ENCODE results near the gene CAPN2.
A peak's percentile ranks its signal among the peaks of the same experiment; 100 is the strongest.

Gene CAPN2

GRCh38 chr1:223755432-223755792, 43.1 kb downstream of the CAPN2 start:
- DNase-seq (ENCODE audit: insufficient read length, low spot score): no peak
- no peak for FAIRE-seq

GRCh38 chr1:223755992-223756775, 43.8 kb downstream of the CAPN2 start:
- no peak for FAIRE-seq
- no peak for DNase-seq (ENCODE audit: insufficient read length, low spot score)

GRCh38 chr1:223756806-223757700, 44.7 kb downstream of the CAPN2 start:
- DNase-seq (ENCODE audit: insufficient read length, low spot score) (no peak), FAIRE-seq (no peak)

DNA sequence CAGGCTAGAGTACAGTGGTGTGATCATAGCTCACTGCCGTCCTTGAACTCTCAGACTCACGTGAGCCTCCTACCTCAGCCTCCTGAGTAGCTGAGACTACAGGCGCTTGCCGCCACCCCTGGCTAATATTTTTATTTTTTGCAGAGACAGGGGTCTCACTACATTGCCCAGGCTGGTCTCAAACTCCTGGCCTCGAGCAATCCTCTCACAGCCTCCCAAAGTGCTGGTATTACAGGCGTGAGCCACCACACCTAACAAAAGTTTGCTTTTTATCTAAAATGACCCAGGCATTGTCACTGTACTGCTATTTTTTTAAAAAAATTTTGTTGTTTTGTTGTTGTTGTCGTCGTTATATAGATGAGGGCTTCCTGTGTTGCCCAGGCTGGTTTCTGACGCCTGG, 46.4 kb downstream of the CAPN2 start:
- no peak for DNase-seq (ENCODE audit: insufficient read length, low spot score)
- no peak for FAIRE-seq

GRCh38 chr1:223759273-223759672, 46.9 kb downstream of the CAPN2 start:
- DNase-seq (ENCODE audit: insufficient read length, low spot score): no peak
- FAIRE-seq: no peak

- DNase-seq (ENCODE audit: insufficient read length, low spot score) (no peak), FAIRE-seq (no peak)
These were observed 48.5 kb downstream of the CAPN2 start for GRCh38 chr1:223760833-223761232.

- DNase-seq (ENCODE audit: insufficient read length, low spot score): no peak
- FAIRE-seq: no peak
These were observed 49.1 kb downstream of the CAPN2 start for GRCh38 chr1:223761411-223761810.

DNA sequence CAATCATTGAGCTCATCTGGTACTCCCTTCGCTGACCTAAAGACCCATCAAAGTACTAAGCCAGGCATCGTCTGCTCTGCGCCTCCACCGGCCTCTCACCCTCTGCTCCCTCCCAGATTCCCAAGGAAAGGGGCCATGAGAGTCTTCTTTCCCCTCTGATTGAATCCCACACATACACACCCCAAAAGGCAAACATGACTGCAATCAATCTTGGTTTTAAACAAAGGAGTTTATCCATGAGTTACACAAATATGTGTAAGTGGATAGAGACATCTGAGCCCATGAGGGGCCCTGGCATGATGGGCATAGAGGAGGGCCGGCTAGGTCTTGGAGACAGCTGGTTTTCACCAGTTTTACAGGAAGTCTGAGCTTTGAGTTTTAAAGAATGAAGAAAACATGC, 50.9 kb downstream of the CAPN2 start:
- FAIRE-seq: no peak

DNA sequence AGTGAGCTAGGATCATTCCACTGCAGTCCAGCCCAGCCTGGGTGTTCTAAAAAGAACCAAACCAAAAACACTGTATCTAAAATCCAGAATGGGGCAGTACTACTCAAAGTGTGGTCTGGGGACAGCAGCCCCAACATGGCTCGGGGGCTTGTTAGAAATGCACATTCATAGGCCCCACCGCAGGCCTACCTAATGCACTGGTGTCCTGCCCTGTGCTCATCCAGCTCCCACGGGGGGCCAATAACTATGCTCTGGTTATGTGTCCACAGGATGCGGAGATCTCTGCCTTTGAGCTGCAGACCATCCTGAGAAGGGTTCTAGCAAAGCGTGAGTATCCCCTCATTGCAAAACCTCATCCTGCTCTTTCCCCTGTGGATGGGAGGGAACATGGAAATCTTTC, 51.5 kb downstream of the CAPN2 start:
- DNase-seq (ENCODE audit: insufficient read length, low spot score): no peak
- no peak for FAIRE-seq

More for the DNA sequence above, 50.9 kb downstream of the CAPN2 start:
- no peak for DNase-seq (ENCODE audit: insufficient read length, low spot score)

GRCh38 chr1:223765036-223765718, 52.8 kb downstream of the CAPN2 start:
- no peak for DNase-seq (ENCODE audit: insufficient read length, low spot score)
- no peak for FAIRE-seq

DNA sequence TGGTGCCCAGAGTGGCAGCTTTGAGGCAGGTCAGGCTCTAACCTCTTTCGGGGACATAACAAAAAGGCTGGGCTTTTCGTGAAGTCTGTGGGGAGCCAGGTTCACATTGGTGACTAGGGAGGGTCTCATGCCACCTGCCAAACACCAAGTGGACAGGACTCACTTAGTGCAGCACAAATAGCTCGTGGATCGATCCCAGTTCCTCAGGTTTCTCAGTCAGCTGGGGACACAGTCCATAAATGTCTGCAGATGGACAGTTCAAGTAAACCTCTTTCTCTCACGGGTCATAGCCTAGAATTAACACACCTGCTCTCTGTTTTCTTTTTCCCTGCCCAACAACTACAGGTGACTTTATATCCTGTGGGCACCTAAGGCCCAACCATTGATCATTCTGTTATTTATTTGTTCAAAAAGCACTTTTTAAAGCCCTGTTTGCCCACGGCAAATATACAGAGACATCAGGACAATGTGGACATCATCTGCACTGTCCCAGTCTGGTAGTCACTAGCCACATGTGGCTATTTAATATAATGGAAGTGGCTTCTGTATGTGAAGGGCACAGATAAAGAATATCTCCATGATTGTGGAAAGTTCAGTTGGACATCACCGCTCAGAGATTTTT, 53.5 kb downstream of the CAPN2 start:
- FAIRE-seq: no peak
- no peak for DNase-seq (ENCODE audit: insufficient read length, low spot score)

DNA sequence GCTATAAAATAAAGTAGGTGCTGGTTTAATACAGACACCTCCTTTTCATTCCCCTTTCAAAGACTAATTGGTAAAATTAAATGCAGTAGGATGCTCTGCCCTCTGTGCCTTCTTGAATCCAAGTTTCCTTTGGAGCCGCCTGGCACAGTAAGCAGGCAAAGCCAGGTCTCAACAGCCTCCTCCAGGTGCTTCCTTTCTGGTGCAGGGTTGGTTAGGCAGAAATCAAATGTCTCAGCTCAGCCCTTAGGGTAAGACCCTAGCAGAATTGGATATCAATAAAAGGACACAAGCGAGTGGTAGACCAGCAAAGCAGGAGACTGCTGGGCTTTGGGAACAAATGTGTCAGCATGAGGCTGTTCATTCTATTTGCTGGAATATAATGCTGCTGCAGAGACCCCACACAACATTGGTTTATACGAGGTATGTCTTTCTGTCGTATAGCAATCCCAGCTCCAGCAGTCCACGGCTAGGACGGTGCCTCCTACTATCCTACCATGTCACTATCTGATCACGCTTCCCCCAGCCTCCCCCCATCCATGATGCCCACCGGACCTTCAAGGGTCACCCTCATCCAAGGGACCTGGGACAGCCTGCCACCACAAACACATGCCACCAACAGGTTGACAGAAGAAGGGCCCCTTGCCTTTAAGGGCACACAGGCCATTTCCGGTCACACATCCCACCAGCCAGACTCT, 58.4 kb downstream of the CAPN2 start:
- no peak for DNase-seq (ENCODE audit: insufficient read length, low spot score)
- no peak for FAIRE-seq

- FAIRE-seq: no peak
- no peak for DNase-seq (ENCODE audit: insufficient read length, low spot score)
These were observed 59.1 kb downstream of the CAPN2 start for GRCh38 chr1:223771469-223771813.

DNA sequence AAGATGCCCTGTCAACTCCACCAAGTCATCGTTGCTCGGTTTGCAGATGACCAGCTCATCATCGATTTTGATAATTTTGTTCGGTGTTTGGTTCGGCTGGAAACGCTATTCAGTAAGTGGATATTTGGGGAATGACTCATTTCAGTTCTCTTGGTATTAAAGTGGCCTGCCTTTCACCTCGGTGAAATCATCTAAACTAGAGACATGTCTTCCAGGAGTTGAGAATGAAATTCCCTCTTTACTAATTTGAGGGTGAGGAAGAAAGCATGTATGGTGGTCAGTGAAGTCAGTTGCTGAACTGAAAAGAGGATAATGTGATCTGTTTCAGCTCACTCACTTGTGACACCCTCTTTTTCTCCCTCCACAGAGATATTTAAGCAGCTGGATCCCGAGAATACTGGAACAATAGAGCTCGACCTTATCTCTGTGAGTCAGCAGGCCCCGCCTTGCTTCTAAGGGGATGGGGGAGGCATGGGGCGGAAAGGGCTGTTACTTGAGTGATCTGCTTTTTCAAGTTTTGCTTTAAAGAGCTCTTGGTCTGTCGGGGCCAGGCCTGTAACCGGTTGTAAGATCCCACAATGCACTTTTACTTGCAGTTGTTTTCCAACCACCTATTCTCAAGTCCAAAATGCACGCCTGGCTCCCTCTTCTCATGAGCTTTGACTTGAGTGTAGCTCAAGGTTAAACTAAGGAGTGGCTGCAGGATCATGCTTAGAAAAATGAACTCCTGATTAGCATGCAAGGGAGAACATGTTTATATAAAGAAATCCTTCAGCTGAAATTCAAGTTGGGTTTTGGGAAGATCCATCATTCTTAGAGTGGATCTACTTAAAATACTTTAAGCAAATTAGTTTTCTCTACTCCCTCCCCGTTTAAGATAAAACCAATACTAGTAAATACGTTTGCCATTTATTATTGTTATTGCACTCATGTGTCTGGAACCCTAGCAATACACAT, 59.8 kb downstream of the CAPN2 start:
- DNase-seq (ENCODE audit: insufficient read length, low spot score): peak; percentile 77

DNA sequence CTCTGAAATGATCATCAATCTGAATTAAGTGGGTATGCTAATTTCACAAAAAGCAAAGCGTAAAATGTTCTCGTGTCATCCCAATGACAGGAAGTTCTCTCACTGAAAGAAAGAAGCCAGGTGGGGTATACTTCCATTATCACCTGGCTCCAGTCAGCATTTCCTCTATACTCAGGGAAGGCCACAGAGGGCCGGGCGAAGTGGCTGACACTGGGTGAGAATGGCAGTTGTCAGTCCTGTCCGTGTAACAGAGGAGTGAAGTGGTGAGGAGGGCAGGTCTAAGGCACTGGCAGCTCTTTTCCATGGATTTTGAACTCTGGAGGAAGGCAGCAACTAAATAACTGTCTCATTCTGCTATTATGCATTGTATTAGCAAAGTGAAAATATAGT, 60.4 kb downstream of the CAPN2 start:
- DNase-seq (ENCODE audit: insufficient read length, low spot score) (no peak), FAIRE-seq (no peak)

More for the DNA sequence above, 59.8 kb downstream of the CAPN2 start:
- FAIRE-seq: no peak

DNA sequence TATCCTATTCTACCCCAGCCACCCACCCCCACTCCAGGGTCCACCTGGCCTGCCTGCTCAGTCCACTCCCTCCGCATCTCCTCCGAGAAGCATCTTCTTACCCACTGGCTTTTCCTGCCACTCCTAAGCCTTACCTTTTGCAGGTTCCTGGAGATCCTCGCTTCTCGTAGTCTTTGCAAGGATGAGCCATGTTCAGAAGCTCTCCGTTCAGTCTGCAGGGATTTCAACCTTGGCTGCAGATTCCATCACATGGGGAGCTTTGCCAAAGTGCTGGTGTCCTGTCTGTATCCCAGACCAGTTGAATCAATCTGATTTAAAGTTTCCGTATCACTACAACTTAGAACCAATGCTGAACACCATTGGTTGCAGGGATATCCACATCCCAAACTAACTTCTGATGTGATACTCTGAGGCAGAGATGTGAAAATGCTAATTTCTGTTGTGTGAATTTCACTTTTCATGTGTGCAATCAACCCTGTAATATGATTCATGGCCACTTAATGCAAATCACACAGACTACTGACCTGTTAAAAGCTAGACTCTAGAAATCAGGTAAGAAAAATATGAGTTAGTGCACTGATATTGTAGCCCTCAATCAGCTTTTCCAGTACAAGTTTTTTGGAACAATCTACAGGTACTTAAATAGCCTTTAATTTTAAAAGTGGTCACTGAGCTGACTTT, 61.9 kb downstream of the CAPN2 start:
- DNase-seq (ENCODE audit: insufficient read length, low spot score) (no peak), FAIRE-seq (no peak)

GRCh38 chr1:223775054-223775453, 62.7 kb downstream of the CAPN2 start:
- no peak for FAIRE-seq
- no peak for DNase-seq (ENCODE audit: insufficient read length, low spot score)

DNA sequence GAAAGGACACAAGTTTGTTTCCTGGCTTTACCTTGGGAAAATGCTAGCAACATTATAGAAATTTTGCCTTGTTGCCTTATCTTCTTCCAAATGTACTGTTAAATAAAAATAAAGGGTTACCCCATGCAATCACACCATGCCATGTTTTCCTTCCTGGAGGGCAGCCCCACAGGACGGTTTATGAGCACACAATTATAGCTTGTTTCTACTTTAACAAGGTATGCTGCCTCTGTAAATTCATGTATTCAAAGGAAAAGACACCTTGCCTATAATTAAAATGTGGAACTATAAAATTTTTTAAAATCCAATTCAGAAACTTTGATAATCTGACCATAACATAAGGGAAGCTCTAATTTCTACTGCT, 63.4 kb downstream of the CAPN2 start:
- DNase-seq (ENCODE audit: insufficient read length, low spot score) (no peak), FAIRE-seq (no peak)
